Smooth muscle cell (in vitro differentiated cells): ENCODE results near the gene EEF1E1. TPM values are rescaled to one million over a fixed set of nuclear protein-coding genes. Genes with fewer than 3 reads are reported as not detected.
"Not testable (repeated sequence)": the region's sequence is repeated elsewhere in the genome, so short reads cannot be mapped to it uniquely, and the experiment has no call there.

ENCODE experiments used
- DNase-seq: peaks from one replicate; lab custom pipeline; 2025; ENCODE audit not compliant: unreplicated experiment; lab: John Stamatoyannopoulos, UW
- H2AFZ ChIP-seq: fragments of 200-600 bp; sonication (generic); 2 replicates; pipeline ENCODE4 v1.6.0; 2016; ENCODE audit warnings: antibody characterized with exemption, low read depth, mild to moderate bottlenecking
- H3F3A ChIP-seq: fragments of 200-600 bp; sonication (generic); 2 replicates; pipeline ENCODE4 v1.6.0; 2017; ENCODE audit warnings: antibody characterized with exemption, low read depth
- H3K27ac ChIP-seq: fragments of 200-600 bp; sonication (generic); 2 replicates; pipeline ENCODE4 v1.5.1; 2016; ENCODE audit warnings: low read depth, mild to moderate bottlenecking
- H3K27me3 ChIP-seq: fragments of 200-600 bp; sonication (generic); 2 replicates; pipeline ENCODE4 v1.6.1; 2016; ENCODE audit warnings: low read depth, mild to moderate bottlenecking
- H3K36me3 ChIP-seq: fragments of 200-600 bp; sonication (generic); 2 replicates; pipeline ENCODE4 v1.5.1; 2016; ENCODE audit warnings: low read depth
- H3K4me1 ChIP-seq: fragments of 200-600 bp; sonication (generic); 2 replicates; pipeline ENCODE4 v1.5.1; 2016; ENCODE audit warnings: low read depth
- H3K4me2 ChIP-seq: fragments of 200-600 bp; sonication (generic); 2 replicates; pipeline ENCODE4 v1.6.0; 2016; ENCODE audit warnings: mild to moderate bottlenecking
- H3K4me3 ChIP-seq: fragments of 200-600 bp; sonication (generic); 2 replicates; pipeline ENCODE4 v1.5.1; 2016; ENCODE audit warnings: mild to moderate bottlenecking
- H3K79me2 ChIP-seq: fragments of 200-600 bp; sonication (generic); 2 replicates; pipeline ENCODE4 v1.6.0; 2016; ENCODE audit warnings: low read depth, mild to moderate bottlenecking
- H3K9ac ChIP-seq: fragments of 200-600 bp; sonication (generic); 2 replicates; pipeline ENCODE4 v1.6.0; 2016; ENCODE audit warnings: low read depth
- H3K9me3 ChIP-seq: fragments of 200-600 bp; sonication (generic); replicated peaks from 2 replicates; pipeline ENCODE4 v1.5.1; 2016; ENCODE audit warnings: low read depth
- H4K20me1 ChIP-seq: fragments of 200-600 bp; sonication (generic); 2 replicates; pipeline ENCODE4 v1.6.0; 2016; ENCODE audit warnings: low read depth
- CTCF ChIP-seq: fragments of 200-600 bp; sonication (generic); IDR thresholded peaks from 2 replicates; pipeline ENCODE4 v1.5.1; 2017; ENCODE audit warnings: borderline replicate concordance, mild to moderate bottlenecking, antibody characterized with exemption; ENCODE audit not compliant: insufficient read depth, poor library complexity, severe bottlenecking
- WGBS: methylation state at CpG from one replicate; pipeline ENCODE4 v1.1.7; 2016; ENCODE audit warnings: low lambda C conversion rate; 5-methylcytosine and 5-hydroxymethylcytosine counted together
- polyA plus RNA-seq: library from polyadenylated mRNA; unstranded; fragments of >200 nt; fragmentation: Nextera tagmentation; extraction: Ambion mirVana; gene quantifications from 2 replicates; pipeline ENCODE4 v1.2.1, GENCODE V29; 2016
- total RNA-seq: library from RNA; depleted of rRNA; stranded (reverse); fragments of >200 nt; gene quantifications from 2 replicates; pipeline ENCODE4 v1.2.3, GENCODE V29; 2014

Gene EEF1E1
- total and polyA plus RNA-seq, 2 experiments from 2014 or later = 20.9 to 45.5 TPM

GRCh38 chr6:8041913-8042583 lies 60.3 kb downstream of the EEF1E1 start:
- H3K4me3 ChIP-seq = no peak overlapping the region
- H3K27me3 ChIP-seq = no peaks in the 10 kb centered on the region
- H3K4me1 ChIP-seq = no peaks in the 10 kb centered on the region
- H3K36me3 ChIP-seq = peaks cover 13% of the 10 kb centered on the region
- no peak overlapping the region for H2AFZ ChIP-seq
- no peaks in the 10 kb centered on the region for H4K20me1 ChIP-seq
- WGBS = 99% methylated on average over 9 of the region's 9 CpGs
- no peaks in the 10 kb centered on the region for H3K9me3 ChIP-seq
- no peak overlapping the region for H3K27ac ChIP-seq
- TF ChIP-seq CTCF = no peak
- H3K4me2 ChIP-seq = no peak overlapping the region
- no peaks in the 10 kb centered on the region for H3F3A ChIP-seq
- H3K79me2 ChIP-seq = peaks cover 10% of the 10 kb centered on the region
- H3K9ac ChIP-seq = no peak overlapping the region
- no peak for DNase-seq

- peaks cover 37% of the 10 kb centered on the region for H3K79me2 ChIP-seq
- not testable (repeated sequence) for H3K27ac ChIP-seq, H3K4me3 ChIP-seq, H3F3A ChIP-seq, H4K20me1 ChIP-seq, H3K4me2 ChIP-seq, H3K36me3 ChIP-seq, H3K9me3 ChIP-seq, H3K27me3 ChIP-seq, H2AFZ ChIP-seq, H3K4me1 ChIP-seq, DNase-seq, H3K9ac ChIP-seq
- 72% methylated on average over 3 of the region's 3 CpGs for WGBS
Measured at GRCh38 chr6:8034107-8034506, 68.2 kb downstream of the EEF1E1 start.

DNA sequence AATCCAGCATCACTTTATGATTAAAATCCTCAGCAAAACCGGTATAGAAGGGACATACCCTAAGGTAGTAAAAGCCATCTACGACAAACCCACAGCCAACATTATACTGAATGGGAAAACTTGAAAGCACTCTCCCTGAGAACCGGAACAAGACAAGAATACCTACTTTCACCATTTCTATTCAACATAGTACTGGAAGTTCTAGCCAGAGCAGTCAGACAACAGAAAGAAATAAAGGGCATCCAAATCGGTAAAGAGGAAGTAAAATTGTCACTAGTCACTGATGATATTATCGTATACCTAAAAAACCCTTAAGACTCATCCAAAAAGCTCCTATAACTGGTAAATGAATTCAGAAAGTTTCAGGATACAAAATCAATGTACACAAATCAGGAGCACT lies 71.4 kb downstream of the EEF1E1 start:
- H3K79me2 ChIP-seq = peaks cover 28% of the 10 kb centered on the region
- peaks cover 3% of the 10 kb centered on the region for H3K4me1 ChIP-seq
- H3F3A ChIP-seq = no peaks in the 10 kb centered on the region
- TF ChIP-seq CTCF = no peak
- no peak for DNase-seq
- H3K27me3 ChIP-seq = no peaks in the 10 kb centered on the region
- H3K4me2 ChIP-seq = no peak overlapping the region
- no peak overlapping the region for H3K27ac ChIP-seq
- no peak overlapping the region for H2AFZ ChIP-seq
- no peaks in the 10 kb centered on the region for H3K9me3 ChIP-seq
- WGBS = 93% methylated on average over 5 of the region's 5 CpGs
- H3K9ac ChIP-seq = no peak overlapping the region
- no peaks in the 10 kb centered on the region for H3K36me3 ChIP-seq
- no peak overlapping the region for H3K4me3 ChIP-seq
- peaks cover 15% of the 10 kb centered on the region for H4K20me1 ChIP-seq

Other genes starting within 250 kb of the EEF1E1 start
- gene TXNDC5, start 191.8 kb downstream of the EEF1E1 start, total RNA-seq = 448 and 569 TPM in 2 replicates
- gene TXNDC5, start 191.8 kb downstream of the EEF1E1 start, polyA plus RNA-seq = 368 and 576 TPM in 2 replicates
- 10.7 and 14.6 TPM in 2 replicates for gene BLOC1S5, start 38.2 kb downstream of the EEF1E1 start, total RNA-seq
- gene BLOC1S5, start 38.2 kb downstream of the EEF1E1 start, polyA plus RNA-seq = 9.2 and 13.7 TPM in 2 replicates